ENCODE data around the gene TMOD1.
"Not testable (repeated sequence)": the region's sequence is repeated elsewhere in the genome, so short reads cannot be mapped to it uniquely, and the experiment has no call there.

The TMOD1 gene

DNA sequence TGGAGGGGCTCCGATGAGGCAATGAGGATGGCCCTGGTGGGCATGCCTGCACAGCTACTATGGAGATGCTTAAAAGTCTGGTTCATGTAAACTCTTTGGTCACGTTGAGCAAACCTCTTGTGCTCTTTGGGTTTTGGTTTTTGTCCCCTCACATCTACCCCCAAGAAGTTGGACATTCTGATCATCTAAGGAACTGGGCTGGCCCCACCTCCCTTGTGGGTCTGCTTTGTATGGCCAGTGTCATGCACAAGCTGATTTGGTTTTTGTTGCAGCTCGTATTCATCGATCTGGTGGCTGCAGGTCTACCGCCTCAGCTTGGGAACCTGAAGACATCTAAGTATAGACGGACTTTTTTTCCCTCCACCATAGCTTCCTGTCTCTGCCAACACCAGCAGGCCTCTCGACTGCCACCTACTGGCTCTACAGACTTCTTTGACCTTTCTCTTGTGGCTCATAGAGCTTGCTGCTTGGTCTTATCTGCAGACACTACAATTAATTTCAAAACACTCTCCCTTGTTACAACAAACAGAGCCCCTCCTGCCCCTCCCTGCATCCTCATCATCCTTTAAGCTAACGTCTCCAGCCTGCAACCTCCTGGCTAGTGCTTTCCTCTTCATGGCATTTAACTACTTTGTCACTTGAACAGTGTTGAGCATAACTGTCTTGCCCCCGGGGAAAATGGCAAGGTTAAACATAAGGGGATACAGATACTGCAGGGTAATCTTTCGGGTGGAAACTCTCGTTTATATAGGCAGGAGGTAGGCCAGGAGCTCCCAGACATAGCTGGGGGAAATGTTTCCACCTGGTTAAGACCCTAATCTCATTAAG is 97.2 kb downstream of the TMOD1 start:
- TF ChIP-seq POLR2A (IDR thresholded peaks at IDR 0.05; ENCODE audit: low read depth, low read length) = peak; percentile 30; the same call in 1 of the 2 replicates
- no peak for TF ChIP-seq TAF1 (IDR thresholded peaks at IDR 0.05; ENCODE audit: borderline replicate concordance, low read depth, low read length)
- DNase-seq (ENCODE audit: insufficient read length) (peak; percentile 40), FAIRE-seq (peak; percentile 90)

DNA sequence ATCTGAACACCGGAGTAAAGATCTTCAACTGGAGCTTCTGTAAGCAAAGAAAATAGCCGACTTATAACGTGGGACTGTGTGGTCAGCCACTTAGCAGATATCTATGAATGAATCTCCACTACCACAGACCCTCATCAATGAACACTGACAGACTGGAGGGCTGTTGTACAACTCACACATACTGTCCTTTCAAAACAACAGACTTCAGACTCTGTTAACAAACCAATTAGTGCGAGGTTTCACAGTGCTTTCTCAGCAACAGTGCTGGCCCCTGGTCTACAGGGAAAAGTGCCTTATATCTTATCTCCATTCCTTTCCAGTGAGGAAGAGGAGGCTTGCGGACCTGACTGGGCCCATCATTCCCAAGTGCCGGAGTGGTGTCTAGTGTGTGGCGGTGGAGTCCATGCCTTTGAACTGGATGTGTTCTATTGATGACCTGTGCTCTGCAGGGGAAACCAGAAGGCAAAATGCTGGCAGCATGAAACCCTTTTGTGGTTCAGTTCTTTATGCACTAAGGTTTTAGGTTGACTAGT is 97.9 kb downstream of the TMOD1 start:
- TF ChIP-seq POLR2AphosphoS5 (IDR thresholded peaks at IDR 0.05; ENCODE audit: low read depth, low read length) (no peak), TAF1 (IDR thresholded peaks at IDR 0.05; ENCODE audit: borderline replicate concordance, low read depth, low read length) (no peak), POLR2A (IDR thresholded peaks at IDR 0.05; ENCODE audit: low read depth, low read length) (no peak)
- DNase-seq (ENCODE audit: insufficient read length) (no peak), FAIRE-seq (no peak)

DNA sequence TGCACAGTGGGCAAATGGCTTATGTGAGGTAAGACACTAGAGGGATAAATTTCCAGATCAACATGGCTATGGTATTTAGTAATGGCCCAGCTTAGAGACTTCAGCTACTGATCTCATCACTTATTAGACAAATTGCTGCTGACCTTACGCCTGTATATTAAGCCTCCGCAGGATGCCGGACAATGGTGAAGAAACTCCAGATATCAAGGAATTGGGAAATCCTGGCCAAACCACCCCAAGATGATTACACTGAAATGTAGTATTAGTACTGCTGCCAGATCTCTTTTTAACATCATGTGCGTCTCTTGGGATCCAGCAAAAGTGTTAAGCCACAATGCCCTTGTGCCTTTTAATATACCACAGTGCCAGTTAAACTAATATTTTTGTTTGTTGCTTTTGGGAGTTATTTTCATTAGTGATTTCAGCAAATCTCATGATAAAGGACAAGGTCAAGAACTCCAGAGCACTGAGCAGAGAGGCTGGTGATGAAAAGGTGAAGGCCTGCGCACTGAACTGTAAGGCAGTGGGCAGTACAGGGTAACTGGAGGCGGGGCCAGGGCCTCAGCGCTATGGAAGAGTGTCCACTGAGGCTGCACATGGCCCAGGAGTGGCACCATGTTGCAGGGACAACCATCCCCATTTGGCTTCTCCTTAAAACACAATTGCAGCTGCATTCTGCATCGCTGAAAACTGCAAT is 99.2 kb downstream of the TMOD1 start:
- no peak for TF ChIP-seq TAF1 (IDR thresholded peaks at IDR 0.05; ENCODE audit: borderline replicate concordance, low read depth, low read length)
- no peak for TF ChIP-seq POLR2A (IDR thresholded peaks at IDR 0.05; ENCODE audit: low read depth, low read length)
- no peak for TF ChIP-seq POLR2AphosphoS5 (IDR thresholded peaks at IDR 0.05; ENCODE audit: low read depth, low read length)
- DNase-seq (ENCODE audit: insufficient read length) (no peak), FAIRE-seq (no peak)

DNA sequence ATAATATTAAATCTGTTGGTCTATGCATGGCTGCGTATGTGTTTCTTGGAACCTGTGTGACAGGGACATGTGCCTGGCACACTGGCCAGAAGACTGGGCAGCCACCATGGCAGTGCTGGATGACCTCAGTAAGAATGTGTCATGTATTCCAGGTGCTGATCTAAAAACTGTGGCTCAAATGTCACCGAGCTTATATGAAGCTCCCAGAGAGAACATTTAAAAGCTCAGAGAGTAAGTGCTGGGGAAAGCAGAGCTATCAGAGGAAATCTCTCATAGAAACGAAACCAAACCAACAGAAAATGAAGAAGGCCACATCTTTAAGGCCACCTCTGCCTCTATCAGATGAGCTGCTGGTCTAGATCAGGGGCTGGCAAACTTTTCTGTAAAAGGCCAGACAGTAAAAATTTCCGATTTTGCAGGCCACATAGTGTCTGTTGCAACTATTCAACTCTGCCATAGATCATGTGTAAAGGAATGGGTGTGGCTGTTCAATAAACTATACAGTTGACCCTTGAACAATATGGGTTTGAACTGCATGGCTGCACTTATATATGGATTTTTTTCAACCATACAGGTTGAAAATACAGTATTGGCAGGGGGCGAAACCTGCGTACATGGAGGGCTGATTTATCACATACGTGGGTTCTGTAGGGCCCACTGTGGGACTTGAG is 99.9 kb downstream of the TMOD1 start:
- no peak for FAIRE-seq
- no peak for TF ChIP-seq TAF1 (IDR thresholded peaks at IDR 0.05; ENCODE audit: borderline replicate concordance, low read depth, low read length)

GRCh38 chr9:97602430-97602829 is 101.0 kb downstream of the TMOD1 start:
- DNase-seq (ENCODE audit: insufficient read length) (no peak), FAIRE-seq (no peak)
- TF ChIP-seq POLR2A (IDR thresholded peaks at IDR 0.05; ENCODE audit: low read depth, low read length) = no peak
- peak; percentile 36; the same call in 1 of the 2 replicates for TF ChIP-seq POLR2AphosphoS5 (IDR thresholded peaks at IDR 0.05; ENCODE audit: low read depth, low read length)

More for the DNA sequence above, 99.9 kb downstream of the TMOD1 start:
- DNase-seq (ENCODE audit: insufficient read length) = no peak

GRCh38 chr9:97604901-97605645 is 103.6 kb downstream of the TMOD1 start:
- DNase-seq (ENCODE audit: insufficient read length) (no peak), FAIRE-seq (no peak)
- TF ChIP-seq POLR2A (IDR thresholded peaks at IDR 0.05; ENCODE audit: low read depth, low read length) (no peak), TAF1 (IDR thresholded peaks at IDR 0.05; ENCODE audit: borderline replicate concordance, low read depth, low read length) (no peak)

DNA sequence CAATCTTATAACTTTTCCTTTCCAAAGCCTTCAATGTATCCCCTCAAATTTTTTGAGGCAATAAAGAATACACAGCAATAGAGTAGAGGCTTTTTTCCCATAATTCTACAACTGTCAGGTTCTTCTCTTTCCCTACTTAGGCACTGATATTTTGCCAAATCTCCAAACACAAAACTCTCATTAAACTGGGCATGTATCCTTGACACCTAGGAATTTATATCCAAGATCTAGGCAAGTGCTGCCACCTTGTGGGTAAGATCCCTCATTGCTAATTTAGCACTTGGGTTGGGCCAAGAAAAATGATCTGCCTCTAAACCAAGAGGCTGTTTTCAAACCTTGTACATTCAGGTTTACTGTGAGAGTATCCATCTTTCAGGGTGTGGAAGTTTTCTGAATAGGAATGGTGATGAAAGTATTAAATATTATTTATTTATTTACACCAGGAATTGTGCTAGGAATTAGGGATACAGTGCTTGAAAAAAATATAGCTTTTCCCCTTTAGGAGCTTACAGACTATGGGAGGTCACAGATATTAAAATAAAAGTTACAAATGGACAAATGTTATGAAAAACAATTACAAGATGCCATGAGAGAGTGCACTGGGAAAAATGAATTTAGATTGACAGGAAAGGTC is 114.1 kb downstream of the TMOD1 start:
- no peak for DNase-seq (ENCODE audit: insufficient read length)
- peak; percentile 65 for FAIRE-seq
- no peak for TF ChIP-seq TAF1 (IDR thresholded peaks at IDR 0.05; ENCODE audit: borderline replicate concordance, low read depth, low read length)

DNA sequence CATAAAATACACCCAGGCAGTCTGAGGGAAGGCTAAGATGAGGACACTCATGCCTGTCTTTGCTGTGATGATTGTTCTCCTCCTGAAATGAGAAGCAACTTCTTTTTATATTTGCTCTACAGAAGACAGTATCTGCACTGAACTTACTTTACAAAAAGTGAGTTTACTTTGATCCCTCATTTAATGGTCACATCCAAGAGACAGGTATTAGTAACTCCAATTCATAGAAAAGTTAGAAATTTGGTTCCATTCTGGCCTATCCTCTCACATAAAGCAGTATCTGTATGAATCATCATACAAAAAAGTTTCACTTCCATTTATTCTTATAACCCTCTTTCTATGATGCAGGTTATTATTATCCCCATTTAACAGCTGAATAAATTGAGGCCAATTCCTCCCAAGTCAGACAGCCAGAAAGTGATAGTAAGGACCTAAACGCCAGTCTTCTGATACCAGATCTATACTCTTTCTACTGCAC is 116.5 kb downstream of the TMOD1 start:
- DNase-seq (ENCODE audit: insufficient read length) = no peak
- no peak for FAIRE-seq
- no peak for TF ChIP-seq POLR2AphosphoS5 (IDR thresholded peaks at IDR 0.05; ENCODE audit: low read depth, low read length)
- TF ChIP-seq TAF1 (IDR thresholded peaks at IDR 0.05; ENCODE audit: borderline replicate concordance, low read depth, low read length) = no peak
- no peak for TF ChIP-seq POLR2A (IDR thresholded peaks at IDR 0.05; ENCODE audit: low read depth, low read length)

DNA sequence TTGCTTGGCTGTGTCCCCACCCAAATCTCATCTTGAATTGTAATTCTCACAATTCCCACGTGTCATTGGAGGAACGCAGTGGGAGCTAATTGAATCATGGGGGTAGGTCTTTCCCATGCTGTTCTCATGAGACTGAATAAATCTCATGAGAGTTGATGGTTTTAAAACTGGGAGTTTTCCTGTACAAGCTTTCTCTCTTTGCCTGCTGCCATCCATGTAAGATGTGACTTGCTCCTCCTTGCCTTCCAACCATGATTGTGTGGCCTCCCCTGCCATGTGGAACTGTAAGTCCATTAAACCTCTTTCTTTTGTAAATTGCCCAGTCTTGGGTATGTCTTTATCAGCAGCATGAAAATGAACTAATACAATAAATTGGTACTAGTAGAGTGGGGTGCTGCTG is 118.6 kb downstream of the TMOD1 start:
- not testable (repeated sequence) for FAIRE-seq; DNase-seq (ENCODE audit: insufficient read length)

DNA sequence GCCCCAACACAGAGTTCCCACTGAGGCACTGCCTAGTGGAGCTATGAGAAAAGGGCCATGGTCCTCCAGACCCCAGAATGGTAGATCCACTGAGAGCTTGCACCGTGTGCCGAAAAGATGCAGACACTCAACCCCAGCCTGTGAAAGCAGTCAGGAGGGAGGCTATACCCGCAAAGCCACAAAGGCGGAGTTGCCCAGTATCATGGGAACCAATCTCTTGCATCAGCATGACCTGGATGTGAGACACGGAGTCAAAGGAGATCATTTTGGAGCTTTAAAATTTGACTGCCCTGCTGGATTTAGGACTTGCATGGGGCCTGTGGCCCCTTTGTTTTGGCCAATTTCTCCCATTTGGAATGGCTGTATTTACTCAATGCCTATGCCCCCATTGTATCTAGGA is 121.0 kb downstream of the TMOD1 start:
- not testable (repeated sequence) for DNase-seq (ENCODE audit: insufficient read length); FAIRE-seq

- no peak for DNase-seq (ENCODE audit: insufficient read length)
- TF ChIP-seq POLR2A (IDR thresholded peaks at IDR 0.05; ENCODE audit: low read depth, low read length) = no peak
- no peak for TF ChIP-seq TAF1 (IDR thresholded peaks at IDR 0.05; ENCODE audit: borderline replicate concordance, low read depth, low read length)
- TF ChIP-seq POLR2AphosphoS5 (IDR thresholded peaks at IDR 0.05; ENCODE audit: low read depth, low read length) = no peak
- FAIRE-seq = no peak
Observed at GRCh38 chr9:97623946-97624345, 122.5 kb downstream of the TMOD1 start.
